GM21381 (cell line): ENCODE data around the gene POMGNT2.

ENCODE experiments used
- ATAC-seq: cut with Tn5 transposase; IDR thresholded peaks from one replicate; pipeline ENCODE4 v1.9.1; 2021; ENCODE audit warnings: mild to moderate bottlenecking, moderate library complexity; ENCODE audit not compliant: unreplicated experiment

Gene POMGNT2

DNA sequence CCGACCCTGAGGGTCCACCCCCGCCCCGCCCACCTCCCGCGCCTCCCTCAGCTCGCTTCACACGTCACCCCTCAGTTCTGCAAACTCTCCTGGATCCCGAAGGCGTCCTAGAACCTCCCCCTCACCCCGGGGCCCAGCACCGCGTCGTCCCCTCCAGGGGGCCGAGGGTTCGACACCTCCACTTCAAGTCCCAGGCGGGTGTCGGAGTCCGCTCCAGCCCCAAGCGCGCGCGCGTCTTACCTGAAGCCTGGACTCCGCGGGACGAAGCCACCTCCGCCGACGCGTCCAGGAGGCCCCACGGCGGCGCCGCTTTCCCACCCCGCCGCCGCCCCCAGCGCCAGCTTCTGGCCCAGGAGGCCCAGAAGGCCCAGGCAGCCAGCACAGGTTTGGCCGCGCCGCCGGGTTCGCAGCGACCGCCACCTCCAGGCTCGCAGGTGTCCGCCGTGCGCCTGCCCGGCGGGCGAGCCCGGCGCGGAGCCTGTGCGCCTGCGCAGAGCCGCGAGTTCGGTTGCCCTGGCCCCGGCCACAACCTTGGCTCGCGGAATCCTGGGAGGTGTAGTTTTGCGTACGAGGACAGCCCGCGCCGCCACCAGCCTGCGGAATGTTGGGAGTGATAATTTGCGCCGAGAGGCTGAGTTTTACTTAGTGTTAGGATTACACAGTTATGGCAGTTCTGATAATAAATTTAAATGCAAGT lies at the start of gene POMGNT2:
TSS of gene POMGNT2 (minus strand) at position 484 of the 697 bp plus-strand sequence. CDS start 24,648 bp downstream, outside the sequence.
- ATAC-seq: peak; percentile 97

- no peak for ATAC-seq
These were observed 49.1 kb upstream of the POMGNT2 start for GRCh38 chr3:43154980-43155379.

- ATAC-seq: no peak
These were observed 47.6 kb upstream of the POMGNT2 start for GRCh38 chr3:43153216-43154083.

- no peak for ATAC-seq
These were observed 46.8 kb upstream of the POMGNT2 start for GRCh38 chr3:43152649-43153048.

GRCh38 chr3:43148033-43148432 lies 42.2 kb upstream of the POMGNT2 start:
- ATAC-seq: no peak

GRCh38 chr3:43146599-43146998 lies 40.7 kb upstream of the POMGNT2 start:
- ATAC-seq: no peak

DNA sequence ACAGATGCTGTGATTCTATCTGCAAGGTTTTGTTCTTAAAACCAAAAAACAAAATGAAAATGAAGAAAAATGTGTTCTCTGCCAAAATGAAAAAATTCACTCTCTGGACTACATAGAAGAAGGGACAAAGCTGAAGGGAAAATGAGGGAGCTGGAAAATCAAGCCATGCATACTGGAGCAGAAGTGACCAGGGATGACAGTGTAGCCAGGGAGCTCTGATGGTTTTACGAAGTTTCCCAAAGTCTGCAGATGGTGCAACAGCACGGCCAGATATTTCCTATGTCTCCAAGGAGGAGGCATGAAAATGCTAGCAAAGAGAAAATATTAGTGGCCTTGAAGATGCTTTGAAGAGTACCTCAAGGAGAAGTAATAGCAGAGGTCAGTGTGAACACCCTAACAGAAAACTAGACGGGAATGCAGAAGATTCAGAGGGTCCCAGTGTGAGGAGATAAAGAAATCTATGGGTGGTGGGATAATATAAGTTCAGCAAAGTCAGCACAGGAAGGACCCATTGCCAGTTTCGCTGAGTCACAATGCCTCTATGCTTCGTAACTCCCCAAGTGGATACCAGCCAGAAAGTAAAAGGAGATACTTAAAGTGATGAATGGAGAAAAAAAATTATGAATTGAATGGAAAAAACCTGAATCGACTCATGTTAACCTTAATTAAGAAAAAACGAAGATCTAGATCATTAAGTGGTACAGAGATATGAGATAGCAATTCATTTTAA lies 39.0 kb upstream of the POMGNT2 start:
- no peak for ATAC-seq

DNA sequence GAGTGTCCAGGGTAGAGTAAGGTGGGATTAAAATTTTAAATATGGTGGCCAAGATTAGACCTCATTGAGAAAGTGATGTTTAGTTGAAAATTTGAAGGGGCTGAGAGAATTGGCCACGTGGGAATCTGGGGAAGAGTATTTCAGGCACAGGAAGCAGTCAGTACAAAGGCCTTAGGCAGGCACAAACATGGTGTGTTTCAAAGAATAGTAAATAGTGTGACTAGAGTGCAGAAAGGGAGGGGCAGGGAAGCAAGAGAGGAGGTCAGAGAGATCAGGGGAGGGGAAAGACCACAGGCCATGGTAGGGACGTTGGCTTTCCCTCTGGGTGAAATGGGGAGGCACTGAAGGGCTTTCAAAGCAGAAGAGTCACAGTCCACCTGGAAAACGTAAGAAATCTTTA lies 36.6 kb upstream of the POMGNT2 start:
- no peak for ATAC-seq

DNA sequence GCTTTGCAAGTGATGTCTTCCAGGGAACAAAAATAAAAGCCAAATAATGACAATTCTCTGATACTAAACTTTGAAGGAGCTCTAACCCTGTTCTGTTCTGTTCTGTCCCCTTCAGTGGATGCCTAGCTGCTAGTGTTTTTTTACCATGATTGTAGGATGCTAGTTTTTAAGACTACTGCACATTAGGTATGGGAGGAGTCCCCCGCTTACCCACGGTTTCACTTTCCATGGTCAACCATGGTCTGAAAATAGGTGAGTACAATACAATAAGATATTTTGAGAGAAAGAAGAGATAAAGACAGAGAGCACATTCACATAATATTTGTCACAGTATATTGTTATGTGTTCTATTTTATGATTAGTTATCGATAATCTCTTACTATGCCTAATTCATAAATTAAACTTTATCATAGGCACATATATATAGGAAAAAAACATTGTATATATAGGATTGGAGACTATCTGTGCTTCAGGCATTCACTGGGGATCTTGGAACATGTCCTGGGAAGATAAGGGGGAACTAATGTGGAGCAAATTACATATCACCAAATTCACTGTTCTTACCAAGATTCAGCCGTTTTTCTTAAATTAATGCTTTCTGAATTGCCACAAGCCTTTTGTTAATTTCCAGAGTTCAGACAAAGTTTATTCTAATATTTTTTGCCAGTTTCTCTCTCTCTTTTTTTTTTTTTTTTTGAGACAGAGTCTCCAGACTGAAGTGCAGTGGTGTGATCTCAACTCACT lies 32.8 kb upstream of the POMGNT2 start:
- no peak for ATAC-seq

DNA sequence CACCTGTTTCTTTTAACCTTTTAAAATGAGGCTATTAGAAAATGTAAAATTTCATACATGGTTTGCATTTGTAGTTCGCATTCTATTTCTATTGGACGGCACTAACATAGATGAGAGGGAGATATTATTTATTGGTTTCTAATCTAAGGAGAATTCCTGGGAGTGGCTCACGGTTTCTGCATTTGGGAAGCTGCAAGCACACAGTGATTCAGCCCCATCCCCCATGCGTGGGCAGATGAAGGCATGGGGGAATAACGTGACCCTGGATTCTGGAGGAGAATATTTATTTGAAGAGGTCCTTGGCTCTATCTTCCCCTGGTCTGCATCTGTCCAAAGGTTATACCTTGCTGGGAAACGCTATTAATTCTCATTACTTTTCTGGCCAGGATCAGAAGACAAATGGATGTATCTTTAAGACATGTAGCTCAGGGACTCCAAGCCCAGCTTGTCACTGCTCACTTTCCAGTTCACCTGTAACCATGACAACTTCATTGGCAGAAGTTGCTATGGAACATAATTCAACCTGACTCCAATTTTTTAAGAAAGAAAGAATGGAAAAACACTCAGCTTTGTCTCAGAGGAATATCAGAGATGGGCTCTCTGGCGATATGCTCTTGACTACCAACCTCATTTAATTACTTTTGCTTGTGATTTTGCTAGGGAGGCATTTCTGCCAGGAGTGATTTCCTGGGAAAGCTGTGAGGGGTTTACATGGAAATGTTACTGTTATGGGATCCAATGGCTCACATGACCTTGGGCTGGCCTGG lies 27.2 kb upstream of the POMGNT2 start:
- ATAC-seq: no peak

DNA sequence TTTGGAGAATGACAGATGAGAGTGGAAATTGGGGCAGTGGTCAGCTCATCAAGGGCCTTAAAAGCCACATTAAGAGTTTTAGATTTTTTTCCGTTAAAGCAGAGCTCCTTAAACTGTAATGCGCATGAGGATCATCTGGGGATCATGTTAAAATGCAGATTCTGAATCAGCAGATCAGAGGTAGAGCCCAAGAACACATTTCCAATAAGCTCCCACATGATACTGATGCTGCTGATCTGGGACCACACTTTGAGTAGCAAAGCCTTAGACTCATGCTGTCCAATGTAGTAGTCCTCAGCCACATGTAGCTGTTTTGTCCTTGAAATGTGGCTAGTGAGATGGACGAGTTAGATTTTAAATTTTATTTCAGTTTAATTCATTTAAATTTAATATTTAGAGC lies 26.3 kb upstream of the POMGNT2 start:
- no peak for ATAC-seq

DNA sequence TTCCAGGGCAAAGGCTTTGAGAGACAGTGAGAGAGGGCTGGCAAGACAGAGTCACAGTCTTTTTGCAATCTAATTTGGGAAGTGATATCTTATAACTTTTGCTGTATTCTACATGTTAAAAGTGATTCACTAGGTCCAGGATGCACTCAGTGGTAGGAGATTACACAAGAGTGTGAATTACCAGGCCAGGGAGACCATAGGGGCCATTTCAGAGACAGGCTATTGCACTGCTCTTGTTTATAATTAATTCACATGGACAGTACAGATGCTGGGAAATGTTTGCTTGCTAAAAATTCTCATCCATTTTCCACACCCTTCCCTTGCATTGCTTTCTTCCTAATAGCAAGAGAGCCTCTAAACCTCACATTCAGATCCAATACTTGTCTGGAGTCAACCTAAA lies 22.6 kb upstream of the POMGNT2 start:
- no peak for ATAC-seq

GRCh38 chr3:43126536-43126935 lies 20.7 kb upstream of the POMGNT2 start:
- no peak for ATAC-seq

DNA sequence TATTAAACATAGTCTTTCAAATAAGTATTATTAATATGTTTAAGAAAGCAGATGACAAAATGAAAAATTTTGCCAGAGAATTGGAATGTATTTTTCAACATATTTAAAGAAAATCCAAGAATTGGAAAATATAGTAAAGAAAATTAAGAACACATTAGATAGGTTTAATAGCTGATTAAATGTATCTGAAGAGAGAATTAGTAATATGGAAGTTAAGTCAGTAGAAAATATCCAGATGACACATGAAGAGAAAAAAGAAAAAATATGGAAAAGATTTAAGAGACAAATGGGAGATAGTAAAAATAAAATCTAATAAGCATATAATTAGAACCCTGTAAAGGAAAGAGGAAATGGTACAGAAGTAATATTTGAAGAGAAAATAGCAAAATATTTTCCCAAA lies 18.0 kb upstream of the POMGNT2 start:
- ATAC-seq: no peak

GRCh38 chr3:43120937-43121336 lies 15.1 kb upstream of the POMGNT2 start:
- no peak for ATAC-seq

DNA sequence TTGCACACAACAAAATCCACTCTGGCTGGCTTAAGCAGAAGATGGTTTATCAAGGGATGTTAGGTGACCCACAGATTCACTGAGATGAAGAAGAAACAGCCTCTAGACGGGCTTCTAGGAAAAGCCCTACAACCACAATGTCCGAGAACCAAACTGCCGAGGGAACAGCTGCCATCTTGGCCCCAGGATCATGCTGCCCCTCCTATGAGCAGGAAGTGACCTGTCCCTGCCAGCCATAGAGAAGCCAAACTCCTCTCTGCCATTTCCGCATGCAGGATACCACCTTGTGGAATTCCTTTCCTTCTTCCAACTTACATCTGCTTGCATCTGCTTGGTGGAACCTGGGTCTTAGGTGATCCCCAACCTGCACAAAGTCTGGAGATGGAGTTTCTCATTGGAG lies 11.4 kb upstream of the POMGNT2 start:
- no peak for ATAC-seq

DNA sequence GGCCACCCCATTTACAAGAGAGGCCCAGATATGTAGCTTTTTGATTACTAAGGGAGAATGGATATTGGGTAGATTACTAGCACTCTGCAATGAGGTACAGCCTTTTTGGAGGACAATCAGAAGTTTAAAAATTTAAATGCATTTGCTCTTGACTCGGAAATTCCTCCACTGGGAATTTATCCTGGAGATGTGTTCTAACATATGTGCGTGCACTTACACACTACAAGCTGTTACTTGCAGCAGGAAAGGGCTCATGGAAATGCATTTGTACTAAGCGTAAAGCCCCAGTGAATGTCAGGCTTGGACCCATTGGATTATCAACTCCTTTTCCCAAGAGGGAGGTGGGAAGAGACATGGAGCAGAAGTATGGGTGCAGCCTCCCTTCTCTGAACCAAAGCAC lies 7.8 kb upstream of the POMGNT2 start:
- no peak for ATAC-seq

- ATAC-seq: no peak
These were observed 382 bp upstream of the POMGNT2 start for GRCh38 chr3:43106293-43106628.

DNA sequence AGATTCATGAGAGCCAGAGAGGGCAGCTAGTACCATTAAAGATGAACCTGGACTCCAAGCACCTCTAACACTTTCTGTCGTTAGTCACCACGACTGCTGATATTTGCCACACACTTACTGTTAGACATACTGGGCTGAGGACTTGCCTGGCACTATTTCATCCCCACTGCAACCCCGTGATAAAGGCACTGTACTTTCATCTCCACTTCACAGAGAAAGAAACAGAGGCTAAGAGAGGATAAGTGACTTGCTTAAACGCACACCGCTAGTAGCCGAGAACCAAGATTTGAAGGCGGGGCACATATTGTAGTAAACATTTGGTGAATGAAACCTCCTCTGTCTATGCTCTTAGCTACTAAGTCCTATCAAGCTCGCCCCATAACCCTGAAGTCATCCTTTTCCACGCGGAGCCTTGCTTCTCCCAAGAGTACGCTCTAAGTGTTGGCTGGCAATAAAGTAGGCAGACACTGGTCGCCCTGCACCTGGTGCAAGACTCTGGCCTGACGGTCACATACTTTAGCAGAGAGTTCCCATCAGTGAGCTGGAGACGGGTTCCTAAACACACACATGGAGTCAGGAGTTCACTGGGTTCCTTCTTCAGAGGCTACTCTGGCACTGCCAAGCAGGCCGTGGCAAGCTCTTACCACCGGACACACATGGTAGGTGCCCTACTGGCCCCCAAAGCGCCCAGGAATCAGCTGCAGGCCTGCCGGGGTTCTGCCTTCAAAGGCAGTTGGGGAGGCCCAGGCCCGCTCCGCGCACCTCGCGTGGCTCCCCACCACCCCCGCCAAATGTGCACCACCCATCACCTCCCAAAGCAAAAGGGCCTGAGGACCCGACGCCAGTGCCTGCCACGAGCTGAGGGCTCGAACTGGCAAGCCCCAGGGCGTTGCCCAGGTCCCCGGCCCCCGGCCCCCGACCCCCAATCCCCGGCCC lies 951 bp downstream of the POMGNT2 start:
- ATAC-seq: no peak
